Activated CD8-positive, alpha-beta memory T cell treated with anti-CD3 and anti-CD28 coated beads for 1 hour (primary cell): ENCODE data around the gene TMF1.
A peak's percentile ranks its signal among the peaks of the same experiment; 100 is the strongest.

Experiments
- DNase-seq, 2 donors: peaks; one replicate each; pipeline ENCODE4 v3.0.0-alpha.2; 2020; ENCODE audit warnings: low read depth in 1 of 2; ENCODE audit errors: extremely low read depth in 1 of 2

TMF1 gene

GRCh38 chr3:68977486-68978167 is 74.5 kb downstream of the TMF1 start:
- DNase-seq = no peak

- no peak for DNase-seq
These were observed 77.4 kb downstream of the TMF1 start for GRCh38 chr3:68974711-68975110.

GRCh38 chr3:68973639-68974038 is 78.5 kb downstream of the TMF1 start:
- no peak for DNase-seq

GRCh38 chr3:68972358-68972979 is 79.7 kb downstream of the TMF1 start:
- peak in 1 of 2 donors; percentile 10 for DNase-seq
